Kidney glomerular epithelial cell (primary cell): ENCODE measurements around the gene ZNF177.
"Not testable (repeated sequence)": the region's sequence is repeated elsewhere in the genome, so short reads cannot be mapped to it uniquely, and the experiment has no call there.

Experiments
- DNase-seq: peaks from one replicate; lab custom pipeline; 2025; lab: John Stamatoyannopoulos, UW

The ZNF177 gene

GRCh38 chr19:9362905-9363304, at the start of gene ZNF177:
Gene ZNF177, plus strand, starts transcription at chr19:9363013. Its CDS starts 15,299 bp downstream, at chr19:9378312.
- no peak for DNase-seq

DNA sequence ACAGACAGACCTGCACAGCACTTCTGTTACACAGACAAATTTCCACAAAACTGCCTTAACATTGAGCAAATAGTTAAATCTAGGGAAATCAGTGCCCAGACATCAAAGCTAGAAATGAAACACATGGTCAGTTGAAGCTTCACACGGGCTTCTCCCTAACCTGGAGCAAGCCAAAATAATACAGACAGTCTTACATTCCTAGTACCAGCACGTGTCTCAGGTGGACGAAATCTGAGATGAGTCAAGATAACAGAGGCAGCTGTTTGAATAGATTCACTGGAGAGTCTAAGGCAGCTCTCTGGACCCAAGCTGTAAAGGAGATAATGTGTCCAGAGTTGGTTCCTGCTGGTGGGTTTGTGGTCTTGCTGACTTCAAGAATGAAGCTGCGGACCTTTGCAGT, 49.1 kb upstream of the ZNF177 start:
- DNase-seq = no peak

DNA sequence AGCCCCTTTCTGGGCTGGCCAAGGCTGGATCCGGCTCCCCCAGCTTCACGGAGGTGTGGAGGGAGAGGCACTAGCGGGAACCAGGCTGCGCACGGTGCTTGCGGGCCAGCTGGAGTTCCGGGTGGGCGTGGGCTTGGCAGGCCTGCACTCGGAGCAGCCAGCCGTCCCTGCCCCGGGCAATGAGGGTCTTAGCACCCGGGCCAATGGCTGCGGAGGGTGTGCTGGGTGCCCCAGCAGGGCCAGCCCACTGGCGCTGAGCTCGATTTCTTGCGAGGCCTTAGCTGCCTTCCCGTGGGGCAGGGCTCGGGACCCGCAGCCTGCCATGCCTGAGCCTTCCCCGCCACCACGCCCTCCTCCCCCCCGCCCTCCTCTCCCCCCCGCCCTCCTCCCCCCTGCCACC, 41.5 kb upstream of the ZNF177 start:
- DNase-seq = no peak

DNA sequence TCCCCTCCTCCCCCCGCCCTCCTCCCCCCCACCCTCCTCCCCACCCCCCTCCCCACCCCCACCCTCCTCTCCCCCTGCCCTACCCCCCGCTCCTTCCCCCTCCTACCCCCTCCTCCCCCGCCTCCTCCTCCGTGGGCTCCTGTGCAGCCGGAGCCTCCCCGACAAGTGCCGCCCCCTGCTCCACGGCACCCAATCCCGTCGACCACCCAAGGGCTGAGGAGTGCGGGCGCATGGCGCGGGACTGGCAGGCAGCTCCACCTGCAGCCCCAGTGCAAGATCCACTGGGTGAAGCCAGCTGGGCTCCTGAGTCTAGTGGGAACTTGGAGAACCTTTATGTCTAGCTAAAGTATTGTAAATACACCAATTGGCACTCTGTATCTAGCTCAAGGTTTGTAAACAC, 41.1 kb upstream of the ZNF177 start:
- DNase-seq = not testable (repeated sequence)

GRCh38 chr19:9322201-9322600, 40.6 kb upstream of the ZNF177 start:
- DNase-seq = not testable (repeated sequence)

GRCh38 chr19:9323557-9323918, 39.3 kb upstream of the ZNF177 start:
- peak; percentile 77 for DNase-seq

GRCh38 chr19:9323919-9324583, 38.8 kb upstream of the ZNF177 start, which contains the start of gene ZNF559:
Gene ZNF559, plus strand, starts transcription at chr19:9324179. Its CDS starts 14,371 bp downstream, at chr19:9338550.
- DNase-seq = peak; percentile 89

DNA sequence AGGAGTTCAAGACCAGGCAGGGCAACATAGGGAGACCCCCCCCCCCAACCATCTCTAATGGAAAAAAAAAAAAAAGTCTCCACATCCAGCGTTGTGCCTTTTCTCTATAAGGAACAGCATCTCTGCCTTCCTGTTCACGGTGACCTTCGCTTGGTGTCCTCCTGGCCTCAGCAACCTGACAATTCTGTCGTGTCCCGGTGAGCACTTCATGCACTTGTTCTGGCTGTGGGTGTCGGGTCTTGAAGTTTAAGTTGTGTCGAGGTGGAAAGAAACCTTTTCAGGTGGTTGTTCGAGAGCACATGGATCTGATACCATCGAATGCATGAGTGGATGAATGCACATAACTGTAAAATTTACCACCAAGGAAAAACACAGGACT, 38.2 kb upstream of the ZNF177 start:
- no peak for DNase-seq

- DNase-seq = no peak
Measured at GRCh38 chr19:9329999-9330398, 32.8 kb upstream of the ZNF177 start.

DNA sequence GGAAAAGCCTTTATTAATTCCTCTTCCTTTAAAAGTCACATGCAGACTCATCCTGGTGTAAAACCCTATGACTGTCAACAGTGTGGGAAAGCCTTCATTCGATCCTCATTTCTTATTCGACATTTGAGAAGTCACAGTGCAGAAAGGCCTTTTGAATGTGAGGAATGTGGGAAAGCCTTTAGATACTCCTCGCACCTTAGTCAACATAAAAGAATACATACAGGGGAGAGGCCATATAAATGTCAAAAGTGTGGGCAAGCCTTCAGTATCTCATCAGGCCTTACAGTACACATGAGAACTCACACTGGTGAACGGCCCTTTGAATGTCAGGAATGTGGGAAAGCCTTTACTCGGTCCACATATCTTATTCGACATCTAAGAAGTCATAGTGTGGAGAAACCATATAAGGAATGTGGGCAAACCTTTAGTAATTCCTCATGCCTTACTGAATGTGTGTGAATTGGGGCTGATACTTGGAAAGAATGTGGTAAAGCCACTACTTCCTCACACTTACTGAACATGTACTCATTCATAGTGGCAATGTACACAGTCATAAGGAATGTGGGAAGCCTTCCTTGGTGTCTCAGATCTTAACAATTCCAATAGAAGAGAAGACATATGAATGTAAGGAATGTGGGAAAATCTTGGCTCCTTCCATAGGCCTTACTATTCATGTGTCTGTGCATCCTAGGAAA, 20.1 kb upstream of the ZNF177 start:
- DNase-seq = no peak

- no peak for DNase-seq
Measured at GRCh38 chr19:9345005-9345404, 17.8 kb upstream of the ZNF177 start.

DNA sequence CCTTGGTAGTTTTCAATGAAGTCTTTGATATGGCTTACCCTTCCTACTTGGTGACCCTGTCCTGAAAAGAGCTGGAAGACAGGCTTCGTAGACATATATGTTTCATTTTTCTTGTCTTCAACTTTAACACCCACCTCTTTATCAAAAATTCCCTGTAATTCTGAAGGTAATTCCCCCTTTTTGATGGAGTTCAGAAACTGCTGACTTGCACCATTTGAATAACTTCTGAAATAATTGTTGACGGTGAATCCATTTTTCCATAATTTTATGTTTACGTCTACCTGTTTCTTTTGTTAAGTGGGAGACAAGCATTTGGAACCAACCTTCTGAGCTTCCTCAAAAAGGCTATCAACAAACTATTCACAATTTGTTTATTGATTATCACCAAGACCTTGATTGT, 14.6 kb upstream of the ZNF177 start:
- DNase-seq = no peak

DNA sequence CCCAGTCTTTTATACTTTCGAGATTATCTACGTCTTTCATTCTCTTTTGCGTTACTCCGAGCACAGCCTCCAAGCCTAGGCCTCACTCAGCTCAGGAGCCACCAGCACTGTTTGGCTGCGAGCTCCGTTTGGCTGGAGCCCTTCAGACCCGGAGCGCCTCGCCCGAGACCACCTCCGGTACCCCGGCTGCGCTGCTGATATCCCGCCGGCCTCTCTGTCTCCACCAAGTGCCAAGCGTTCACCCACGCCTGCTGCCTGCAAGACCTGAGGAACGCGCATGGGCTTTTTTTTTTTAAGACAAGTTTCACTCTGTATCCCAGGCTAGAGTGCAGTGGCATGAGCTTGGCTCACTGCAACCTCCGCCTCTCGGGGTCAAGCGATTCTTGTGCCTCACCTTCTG, 14.1 kb upstream of the ZNF177 start:
- no peak for DNase-seq

DNA sequence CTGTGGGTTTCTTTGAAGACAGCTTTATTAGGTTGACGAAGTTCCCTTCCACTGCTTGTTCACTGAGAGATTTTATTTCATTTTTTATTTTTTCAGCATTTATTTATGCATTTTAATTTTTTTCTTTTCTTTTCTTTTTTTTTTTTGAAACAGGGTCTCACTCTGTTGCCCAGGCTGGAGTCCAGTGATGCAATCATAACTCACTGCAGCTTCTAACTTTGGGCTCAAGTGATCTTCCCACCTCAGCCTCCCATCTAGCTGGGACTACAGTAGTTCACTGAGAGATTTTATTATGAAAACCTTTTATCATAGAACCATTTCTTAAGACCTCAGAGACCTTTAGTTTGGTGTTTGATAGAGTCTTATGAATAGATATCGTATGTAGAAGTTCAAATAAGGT, 10.3 kb upstream of the ZNF177 start:
- no peak for DNase-seq

DNA sequence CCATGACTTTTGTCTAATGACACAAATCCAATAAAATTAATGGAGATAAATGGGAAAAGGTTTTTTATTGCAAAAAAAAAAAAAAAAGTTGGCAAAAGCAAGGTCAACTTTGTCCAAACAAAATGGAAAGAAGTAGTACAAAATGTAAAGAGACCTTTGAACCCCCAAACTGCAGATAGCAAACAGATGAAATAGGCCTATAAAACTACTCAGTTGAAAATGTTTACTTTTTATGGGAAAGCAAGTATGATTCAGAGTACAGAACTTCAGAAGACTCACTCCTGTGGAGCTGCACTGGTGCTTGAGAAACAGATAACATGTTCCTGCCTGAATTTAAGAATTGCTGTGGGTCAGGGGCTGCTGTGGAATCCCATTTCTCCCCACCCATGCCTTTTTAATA, 9.8 kb upstream of the ZNF177 start:
- no peak for DNase-seq

- no peak for DNase-seq
Measured at GRCh38 chr19:9354651-9355050, 8.2 kb upstream of the ZNF177 start.

- no peak for DNase-seq
Measured at GRCh38 chr19:9370738-9371619, 8.2 kb downstream of the ZNF177 start.

GRCh38 chr19:9381361-9381785, 18.6 kb downstream of the ZNF177 start:
- DNase-seq = no peak

DNA sequence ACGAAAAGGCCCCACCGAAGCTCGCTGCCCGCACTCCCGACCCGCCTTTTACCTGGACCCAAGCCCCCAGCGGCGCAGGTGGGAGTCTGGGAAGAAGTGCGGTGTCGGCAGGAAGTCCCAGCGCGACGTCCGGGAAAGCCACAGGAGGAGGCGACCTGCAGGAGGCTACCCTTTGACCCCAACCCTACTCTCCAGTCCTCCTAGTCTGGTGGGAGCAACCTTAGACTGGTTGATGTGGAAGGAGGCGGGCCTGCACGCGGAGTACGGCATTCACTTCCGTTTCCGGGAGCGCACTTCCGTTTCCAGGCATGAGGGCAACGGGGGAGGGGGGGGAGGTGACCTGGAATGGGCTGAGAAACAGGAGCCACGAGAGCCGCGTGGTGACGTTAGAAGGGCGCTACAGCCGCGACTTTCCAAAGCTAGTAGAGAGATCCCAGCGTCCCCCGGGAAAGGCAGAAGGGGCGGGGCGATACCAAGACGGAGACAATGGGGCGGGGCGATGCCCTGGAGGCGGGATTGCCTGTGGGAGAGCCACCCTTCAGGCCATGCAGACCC, 44.1 kb downstream of the ZNF177 start:
- peak; percentile 27 for DNase-seq

DNA sequence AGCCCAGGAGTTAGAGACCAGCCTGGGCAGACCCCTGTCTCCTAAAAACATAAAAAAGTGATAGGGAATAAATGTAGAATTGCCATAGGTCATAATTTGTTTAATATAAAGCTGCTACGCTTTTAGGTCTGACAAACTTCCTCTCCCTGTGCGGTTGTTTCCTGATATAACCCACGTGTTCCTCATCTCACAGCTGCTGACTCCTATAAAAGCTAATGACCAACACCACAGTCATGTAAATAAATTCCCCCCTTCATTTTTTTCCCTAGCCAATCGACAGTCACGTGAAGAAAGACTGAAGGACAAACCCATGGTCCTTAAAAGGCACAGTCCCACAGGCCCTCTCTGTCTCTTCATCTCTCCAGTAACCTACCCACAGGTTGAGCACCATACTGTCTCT, 45.0 kb downstream of the ZNF177 start:
- DNase-seq = no peak

DNA sequence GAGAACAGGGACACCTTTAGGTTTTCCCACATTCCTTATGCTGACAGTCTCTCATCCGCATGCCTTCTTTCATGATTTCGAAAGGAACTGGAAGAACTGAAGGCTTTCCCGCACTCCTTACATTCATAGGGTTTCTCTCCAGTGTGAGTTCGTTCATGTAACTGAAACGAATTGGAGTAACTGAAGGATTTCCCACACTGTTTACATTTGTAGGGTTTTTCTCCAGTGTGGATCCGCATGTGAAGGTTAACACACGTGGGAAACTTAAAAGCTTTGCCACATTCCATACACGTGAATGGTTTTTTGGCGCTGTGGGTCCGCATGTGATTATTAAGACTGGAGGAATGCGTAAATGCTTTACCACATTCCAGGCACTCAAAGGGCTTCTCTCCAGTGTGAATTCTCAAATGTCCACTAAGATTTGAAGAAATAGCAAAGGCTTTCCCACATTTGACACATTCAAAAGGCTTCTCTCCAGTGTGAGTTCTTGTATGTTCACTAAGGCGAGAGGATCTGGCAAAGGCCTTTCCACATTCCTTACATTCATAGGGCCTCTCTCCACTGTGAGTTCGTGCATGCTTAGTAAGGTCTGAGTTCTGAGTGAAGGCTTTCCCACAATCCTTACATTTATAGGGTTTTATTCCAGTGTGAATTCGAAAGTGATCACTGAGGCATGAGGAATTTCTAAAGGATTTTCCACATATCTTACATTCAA, 50.6 kb downstream of the ZNF177 start:
- no peak for DNase-seq

- DNase-seq = no peak
Measured at GRCh38 chr19:9427941-9428340, 65.1 kb downstream of the ZNF177 start.
